HG03558 (cell line): ENCODE measurements around the gene SLC48A1.

Source experiments
- ATAC-seq: cut with Tn5 transposase; IDR thresholded peaks from one replicate; pipeline ENCODE4 v1.9.1; 2021; ENCODE audit warnings: moderate number of reproducible peaks; ENCODE audit not compliant: unreplicated experiment; ENCODE audit errors: extremely low read depth

Gene SLC48A1

DNA sequence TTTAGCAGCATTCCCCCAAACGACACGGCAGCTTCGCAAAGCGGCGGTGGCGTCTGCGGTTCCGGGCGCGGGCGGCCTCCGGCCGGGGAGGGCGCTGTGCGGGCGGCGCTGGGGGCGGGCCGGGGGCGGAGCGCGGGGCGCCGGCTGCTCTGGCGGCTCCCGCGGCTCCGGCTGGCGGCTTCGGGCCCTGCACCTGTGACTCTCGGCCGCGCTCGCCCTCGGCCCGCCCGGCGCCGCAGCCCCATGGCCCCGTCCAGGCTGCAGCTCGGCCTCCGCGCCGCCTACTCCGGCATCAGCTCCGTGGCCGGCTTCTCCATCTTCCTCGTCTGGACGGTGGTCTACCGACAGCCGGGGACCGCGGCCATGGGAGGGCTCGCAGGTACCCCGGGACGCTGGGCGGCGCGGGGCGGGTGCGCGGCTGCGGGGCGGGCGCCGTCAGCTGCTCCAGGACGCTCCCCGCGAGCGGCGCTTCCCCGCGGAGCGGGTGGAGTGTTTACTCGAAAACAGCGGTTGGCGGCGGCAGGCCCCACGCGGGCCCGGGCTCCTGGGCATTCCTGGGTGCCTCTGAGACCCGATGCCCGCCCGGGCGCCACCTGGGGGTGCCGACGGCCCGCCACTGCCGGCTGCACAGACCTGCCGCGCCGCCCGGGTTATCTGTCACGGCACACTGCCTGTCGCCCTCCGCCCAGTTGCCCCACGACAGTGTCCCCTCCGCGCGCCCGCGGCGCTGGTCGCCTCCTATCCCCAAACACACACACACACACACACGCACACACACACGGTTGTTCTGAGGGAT is at the start of gene SLC48A1:
SLC48A1 (plus strand) TSS at position 177 of the 796 bp plus-strand sequence; CDS start at position 244, 67 bp downstream.
- peak; percentile 44 for ATAC-seq

DNA sequence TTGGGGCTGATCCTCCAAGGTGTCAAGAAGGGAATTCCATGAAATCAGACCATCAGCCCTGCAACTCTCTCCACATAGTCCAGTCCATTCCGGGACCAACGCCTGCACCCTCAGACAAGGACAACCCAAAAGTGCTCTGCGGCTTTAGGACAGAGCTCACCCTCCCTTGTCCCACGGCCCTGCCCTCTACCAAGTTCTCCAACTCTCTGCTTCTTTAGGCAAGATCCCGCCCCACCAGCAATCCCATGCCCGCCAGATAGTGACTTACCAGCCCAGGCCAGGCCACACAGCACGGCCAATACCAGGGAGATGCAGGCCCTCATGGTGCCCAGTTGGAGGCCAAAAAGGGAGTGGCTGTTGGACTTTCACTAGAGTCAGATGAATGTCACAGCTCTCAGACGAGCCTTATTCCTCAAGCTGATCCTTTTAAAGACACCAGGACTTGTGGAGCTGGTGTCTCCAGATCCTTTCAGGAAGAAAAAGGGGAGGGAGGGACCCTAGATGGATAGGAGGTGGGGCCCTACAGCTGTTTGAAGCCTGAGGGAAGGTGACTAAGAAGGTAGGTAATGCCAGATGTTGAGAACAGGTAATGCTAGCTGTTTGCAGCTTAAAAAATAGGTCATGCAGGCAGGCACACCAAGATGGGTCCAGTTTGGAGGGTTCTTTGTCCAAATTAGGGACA is 47.8 kb upstream of the SLC48A1 start, which contains the start of gene ENDOU:
ENDOU (minus strand) TSS at position 400 of the 682 bp plus-strand sequence; CDS start at position 323, 77 bp downstream.
- ATAC-seq: no peak

DNA sequence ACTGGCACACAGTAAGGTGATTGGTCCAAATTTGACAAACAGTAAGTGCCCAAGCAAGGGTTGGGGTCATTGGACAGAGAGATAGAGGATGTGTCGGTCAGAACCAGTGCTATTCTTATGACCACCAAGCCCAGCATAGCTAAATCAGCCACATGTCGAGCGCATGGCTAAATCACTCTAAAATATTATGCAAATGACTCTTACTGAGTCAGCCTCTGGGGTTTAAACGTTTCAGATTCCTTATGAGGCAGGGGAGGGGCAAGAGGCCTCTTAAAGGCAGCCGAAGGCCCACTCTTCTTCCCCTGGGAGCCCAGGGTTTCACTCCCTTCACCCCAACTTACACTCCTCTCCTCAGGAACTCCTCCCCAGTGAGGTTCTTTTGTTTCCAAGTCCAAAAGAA is 47.1 kb upstream of the SLC48A1 start:
- peak; percentile 82 for ATAC-seq

DNA sequence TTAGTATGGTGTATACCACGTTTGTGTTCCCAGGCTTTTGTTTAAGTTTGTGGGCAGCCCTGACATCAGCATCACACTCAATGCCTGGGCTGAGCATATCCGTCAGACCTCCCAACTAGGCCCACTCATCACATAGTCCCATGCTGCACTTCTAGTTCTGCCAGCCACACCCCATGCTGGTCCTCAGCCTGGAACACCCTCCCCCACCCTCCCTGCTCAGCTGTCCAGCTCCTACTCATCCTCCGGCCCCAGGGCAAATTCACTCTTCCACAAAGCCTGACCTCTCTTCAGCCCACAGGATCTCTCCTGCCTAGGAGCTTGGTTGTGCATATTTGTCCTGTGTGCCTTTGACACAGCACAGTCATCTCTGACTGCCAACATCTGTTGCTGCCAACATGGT is 43.8 kb upstream of the SLC48A1 start:
- ATAC-seq: no peak

DNA sequence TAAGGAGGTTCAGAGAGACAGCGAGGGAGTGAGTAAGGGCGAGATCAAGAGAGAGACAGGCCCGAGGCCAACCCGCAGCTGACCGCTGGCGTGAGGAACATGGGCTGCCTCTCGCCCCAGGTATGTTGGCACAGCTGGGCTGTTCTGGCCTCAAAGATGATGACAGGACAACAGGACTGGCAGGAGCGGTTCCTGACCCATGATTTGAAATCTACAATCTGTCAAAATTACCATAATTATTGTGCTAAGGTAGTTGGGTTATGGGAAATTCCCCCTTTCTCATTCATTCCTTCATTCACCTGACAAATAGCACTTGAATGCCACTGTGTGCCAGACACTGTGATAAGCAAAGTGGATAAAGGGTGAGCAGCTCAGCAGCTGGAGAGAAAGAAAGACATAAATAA is 42.7 kb upstream of the SLC48A1 start:
- ATAC-seq: no peak

DNA sequence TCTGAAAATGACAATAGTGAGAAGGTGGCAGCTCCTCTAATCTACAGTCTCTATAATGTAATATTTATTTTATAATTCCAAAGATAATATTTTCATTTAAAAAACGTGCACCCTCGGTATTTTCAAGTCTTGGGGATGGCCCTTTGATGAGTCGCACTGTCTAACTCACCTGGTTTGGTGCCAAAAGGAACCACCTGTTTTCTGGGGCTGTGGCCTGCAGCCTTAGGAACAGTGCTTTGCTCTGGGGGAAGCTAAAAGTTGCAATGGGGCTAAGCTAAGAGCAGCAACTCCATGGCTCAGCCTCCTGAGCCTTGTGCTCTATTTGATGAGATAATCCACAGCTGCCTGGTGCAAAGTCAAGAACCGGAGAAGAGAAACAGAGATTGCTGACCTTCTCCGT is 41.3 kb upstream of the SLC48A1 start:
- ATAC-seq: no peak

DNA sequence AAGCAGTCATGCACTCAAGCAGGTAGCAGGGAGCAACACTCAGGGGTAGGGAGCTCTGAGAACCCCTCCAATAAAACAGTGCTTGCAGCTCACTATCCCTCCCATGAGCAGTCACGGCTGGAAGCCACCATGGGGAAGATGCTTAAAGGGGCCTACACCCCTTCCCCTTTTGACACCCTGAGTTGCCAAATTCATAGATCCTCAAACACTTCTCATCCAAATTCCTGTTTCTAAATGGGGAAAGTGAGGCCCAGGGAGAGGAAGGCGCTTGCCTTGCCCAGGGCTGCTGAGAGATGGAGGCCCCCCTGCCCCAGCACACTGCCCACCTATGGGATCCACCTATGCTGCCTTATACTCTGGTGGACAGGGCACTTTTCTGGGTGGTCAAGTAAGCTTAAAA is 40.5 kb upstream of the SLC48A1 start:
- no peak for ATAC-seq

DNA sequence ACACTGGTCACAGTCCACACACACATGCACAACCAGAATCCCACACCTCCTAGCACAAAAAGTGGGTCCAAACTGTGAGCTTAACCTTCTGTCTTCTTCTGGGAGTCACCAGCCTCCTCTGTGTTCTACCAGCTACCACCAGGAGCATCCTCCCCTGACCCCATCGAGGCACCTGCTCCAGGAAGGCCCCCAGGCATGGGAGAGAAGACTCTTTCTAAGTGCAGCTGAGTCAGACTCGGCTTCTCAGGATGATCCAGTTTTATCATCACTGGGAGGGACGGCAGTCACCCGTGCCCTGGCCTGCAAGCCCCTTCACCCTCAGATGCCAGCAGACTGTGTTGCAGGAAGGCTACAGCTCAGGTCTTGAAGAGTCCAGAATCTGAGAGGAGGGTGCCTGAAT is 39.9 kb upstream of the SLC48A1 start:
- no peak for ATAC-seq

GRCh38 chr12:47734725-47735480 is 38.1 kb upstream of the SLC48A1 start:
- no peak for ATAC-seq

GRCh38 chr12:47735649-47736048 is 37.4 kb upstream of the SLC48A1 start:
- ATAC-seq: no peak

DNA sequence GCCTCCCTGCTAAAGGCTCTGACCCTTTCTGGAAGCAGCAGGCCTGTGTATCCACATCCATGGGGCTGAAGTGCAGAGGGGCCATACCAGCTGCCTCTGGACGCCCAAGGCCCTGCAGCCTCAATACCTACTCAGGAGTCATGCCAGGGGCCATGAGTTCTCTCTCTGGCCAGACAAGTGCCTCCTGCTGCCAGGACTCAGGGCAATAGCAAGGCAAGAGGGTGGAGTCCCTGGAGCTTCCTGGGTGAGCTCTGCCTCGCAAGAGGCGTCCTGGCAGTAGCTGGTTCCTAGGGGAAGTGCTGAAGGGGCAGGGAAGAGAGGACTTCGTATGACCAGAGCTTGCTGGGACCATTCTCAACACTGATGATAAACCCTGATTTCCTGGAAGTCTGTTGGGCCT is 36.8 kb upstream of the SLC48A1 start:
- no peak for ATAC-seq

DNA sequence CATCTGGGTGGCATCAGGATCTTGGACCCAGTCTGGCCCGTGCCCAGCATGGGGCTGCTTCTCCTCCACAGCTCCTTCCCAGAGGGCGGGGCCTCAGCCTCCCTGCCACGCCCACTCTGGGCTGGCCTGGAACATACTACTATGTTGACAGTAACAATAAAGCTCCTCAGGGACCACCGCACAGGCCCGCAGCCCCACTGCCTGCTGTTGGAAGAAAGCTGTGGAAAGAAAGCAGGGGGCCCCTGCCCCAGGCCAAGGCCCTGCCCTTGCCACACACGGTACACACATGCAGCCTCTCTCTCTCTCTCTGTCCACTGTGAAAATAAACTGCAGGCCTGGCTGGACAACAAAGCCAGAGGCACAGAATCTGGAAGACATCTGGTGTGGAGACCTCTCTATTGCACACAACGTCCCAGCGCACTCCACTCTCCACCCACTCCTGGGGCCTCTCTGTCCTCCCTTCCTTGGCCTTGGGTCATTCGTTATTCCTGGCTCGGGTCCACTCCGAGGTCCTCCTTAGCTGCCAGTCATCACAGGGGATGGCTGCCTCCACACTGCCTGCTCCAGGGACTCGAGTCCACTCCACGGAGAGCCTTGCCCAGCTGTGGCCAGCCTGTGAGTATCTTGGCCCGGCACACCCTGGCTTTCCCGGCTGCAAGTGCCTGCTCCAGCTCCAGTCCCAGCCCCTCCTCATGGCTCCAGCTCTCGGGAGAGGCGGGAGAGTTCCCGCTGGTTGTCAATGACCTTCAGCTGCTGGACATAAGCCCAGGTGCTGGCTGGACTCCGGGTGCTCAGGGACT is 36.0 kb upstream of the SLC48A1 start:
- no peak for ATAC-seq

DNA sequence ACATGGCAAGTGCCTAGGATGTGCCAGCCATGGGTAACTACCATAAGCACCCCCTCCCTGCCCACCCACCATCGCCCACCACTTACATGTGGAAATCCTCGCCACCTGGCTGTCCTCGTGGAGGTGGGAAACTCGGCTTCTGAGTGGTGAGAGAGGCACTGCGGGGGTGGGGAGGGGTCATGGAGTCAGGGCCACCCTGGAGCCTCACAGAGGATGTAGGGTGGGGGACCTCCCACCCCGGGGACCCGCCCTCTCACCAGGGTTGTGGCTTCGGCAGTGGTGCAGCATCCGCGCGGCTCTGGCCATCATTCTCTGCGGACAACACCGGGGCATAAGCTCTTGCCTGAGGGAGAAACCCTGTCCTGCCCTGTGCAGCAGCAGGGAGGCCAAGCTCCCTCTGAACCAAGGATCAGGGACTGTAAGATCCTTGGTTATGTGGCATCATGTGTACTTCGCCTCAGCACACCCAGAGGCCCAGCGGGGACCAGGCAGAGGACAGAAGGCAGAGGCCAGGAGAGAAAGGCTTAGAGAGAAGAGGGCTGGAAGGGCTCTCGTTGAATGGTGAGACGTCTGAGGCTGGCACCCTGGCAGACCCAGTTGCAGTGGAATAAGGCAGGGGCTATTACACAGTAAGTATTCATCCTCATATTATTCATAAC is 35.0 kb upstream of the SLC48A1 start:
- ATAC-seq: no peak

GRCh38 chr12:47739297-47739696 is 33.7 kb upstream of the SLC48A1 start:
- no peak for ATAC-seq

DNA sequence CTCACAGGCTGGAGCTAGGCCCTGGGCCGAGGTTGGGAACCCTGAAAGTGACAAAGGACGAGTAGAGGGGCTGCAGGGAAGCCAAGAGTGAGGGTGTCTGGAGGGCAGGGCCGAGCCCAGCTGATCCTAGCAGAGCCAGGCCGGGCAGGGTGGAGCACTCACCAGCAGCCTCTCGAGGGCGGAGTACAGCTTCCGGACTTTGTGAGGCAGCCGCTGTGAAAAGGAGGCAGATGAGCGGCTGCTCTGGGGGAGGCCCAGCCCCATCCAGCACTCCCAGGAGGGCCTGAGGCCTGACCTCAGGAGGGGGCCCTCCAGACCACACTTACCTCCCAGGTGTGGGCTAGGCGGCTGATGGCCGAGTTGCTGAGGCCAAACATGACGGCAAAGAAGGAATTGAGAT is 33.1 kb upstream of the SLC48A1 start:
- ATAC-seq: peak; percentile 50

DNA sequence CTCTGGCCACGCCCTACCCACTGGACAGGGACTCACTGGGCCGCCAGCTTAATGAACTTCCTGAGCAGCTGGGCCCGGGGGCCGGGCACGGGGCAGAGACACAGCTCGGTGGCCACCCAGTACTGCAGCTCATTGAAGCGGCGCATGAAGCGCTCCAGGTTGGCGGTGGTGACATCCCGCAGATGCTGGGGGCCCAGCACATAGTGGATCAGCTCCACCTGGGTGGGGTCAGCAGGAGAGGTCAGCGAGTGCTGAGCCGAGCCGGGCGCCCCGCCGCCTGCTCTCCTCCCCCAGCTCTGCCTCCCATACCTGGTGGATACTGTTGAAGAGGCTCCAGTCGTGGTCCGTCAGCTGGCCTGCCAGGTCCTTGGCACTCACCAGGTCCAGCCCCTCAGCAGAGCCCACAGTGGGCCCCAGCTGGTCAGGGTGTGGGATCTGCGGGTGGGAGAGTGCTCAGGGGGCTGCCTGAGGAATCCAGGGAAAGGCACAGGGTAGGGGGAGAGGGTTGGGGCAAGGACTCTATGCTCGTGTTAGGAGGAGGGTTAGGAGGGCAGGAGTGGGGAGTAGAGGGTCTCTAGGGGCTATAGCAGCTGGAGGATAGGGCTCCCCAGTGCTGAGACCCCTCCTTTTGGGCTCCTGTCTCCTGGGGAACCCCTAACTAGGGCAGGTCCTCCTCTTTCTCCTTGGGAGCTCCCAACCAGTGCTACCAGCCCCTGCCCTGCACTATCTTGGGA is 32.3 kb upstream of the SLC48A1 start:
- ATAC-seq: no peak

DNA sequence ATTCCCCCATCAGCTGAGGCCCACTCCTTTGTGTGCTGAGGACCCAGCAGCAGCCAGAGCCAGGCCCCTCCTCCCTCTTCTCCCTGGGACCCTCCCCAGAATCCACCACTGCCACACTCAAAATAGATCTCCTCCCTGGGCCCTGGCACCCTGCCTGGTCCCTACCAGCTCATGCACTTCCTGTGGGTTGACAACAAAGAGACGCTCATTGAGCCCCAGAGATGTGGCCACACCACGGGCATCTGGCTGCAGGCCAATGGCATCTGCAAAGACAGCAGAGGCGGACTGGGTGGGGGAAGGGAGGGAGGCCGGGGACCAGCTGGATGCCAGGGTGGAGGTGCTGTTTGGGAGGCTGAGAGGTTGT is 31.7 kb upstream of the SLC48A1 start:
- no peak for ATAC-seq

GRCh38 chr12:47742253-47742825 is 30.7 kb upstream of the SLC48A1 start:
- no peak for ATAC-seq
